Ishikawa (cell line): ENCODE data around the gene TRHDE.

Experiments used
- CEBPB ChIP-seq: IDR thresholded peaks from 2 replicates; pipeline ENCODE4 v1.6.1; 2012
- CREB1 ChIP-seq: IDR thresholded peaks from 2 replicates; pipeline ENCODE4 v1.6.1; 2012; ENCODE audit warnings: low read depth
- EP300 ChIP-seq: IDR thresholded peaks from 2 replicates; pipeline ENCODE4 v1.6.1; 2012; ENCODE audit warnings: borderline replicate concordance
- FOXM1 ChIP-seq: IDR thresholded peaks from 2 replicates; pipeline ENCODE4 v1.6.1; 2012; ENCODE audit warnings: low read depth, borderline replicate concordance
- NFIC ChIP-seq: IDR thresholded peaks from 2 replicates; pipeline ENCODE4 v1.6.1; 2012
- RAD21 ChIP-seq: IDR thresholded peaks from 2 replicates; pipeline ENCODE4 v1.6.1; 2012; ENCODE audit warnings: low read depth
- TAF1 ChIP-seq: IDR thresholded peaks from 2 replicates; pipeline ENCODE4 v1.6.1; 2012; ENCODE audit warnings: low read depth, mild to moderate bottlenecking
- YY1 ChIP-seq: IDR thresholded peaks from 2 replicates; pipeline ENCODE4 v1.6.1; 2012; ENCODE audit warnings: low read depth
- TF ChIP-seq, protein P1 (sequence below): IDR thresholded peaks from 2 replicates; pipeline ENCODE4 v1.6.1; 2012

DNA sequence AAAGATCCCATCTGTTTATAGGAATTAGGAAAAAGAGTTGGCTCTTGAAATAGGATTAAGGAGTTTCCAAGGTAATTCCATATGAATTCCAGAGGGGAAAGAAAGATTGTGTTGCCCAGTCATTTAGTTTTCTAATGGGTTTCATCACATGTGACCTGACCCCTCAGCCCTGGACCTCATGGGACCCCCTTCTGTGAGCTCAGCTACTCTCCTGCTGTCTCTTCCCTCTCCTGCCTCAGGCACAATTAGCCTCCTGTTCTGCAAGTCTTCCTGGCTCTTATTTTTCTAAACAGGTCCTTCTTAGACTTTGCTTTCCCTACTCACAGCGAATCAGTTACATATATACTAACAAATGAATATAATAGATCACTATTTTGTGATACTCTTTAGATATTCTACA is 237.7 kb downstream of the TRHDE start:
- no peak for TF ChIP-seq YY1
- no peak for TF ChIP-seq RAD21
- TF ChIP-seq TAF1, result no peak
- TF ChIP-seq FOXM1, result no peak
- no peak for TF ChIP-seq CEBPB
- no peak for TF ChIP-seq NFIC
- TF ChIP-seq CREB1, result no peak
- TF ChIP-seq, protein P1, sequence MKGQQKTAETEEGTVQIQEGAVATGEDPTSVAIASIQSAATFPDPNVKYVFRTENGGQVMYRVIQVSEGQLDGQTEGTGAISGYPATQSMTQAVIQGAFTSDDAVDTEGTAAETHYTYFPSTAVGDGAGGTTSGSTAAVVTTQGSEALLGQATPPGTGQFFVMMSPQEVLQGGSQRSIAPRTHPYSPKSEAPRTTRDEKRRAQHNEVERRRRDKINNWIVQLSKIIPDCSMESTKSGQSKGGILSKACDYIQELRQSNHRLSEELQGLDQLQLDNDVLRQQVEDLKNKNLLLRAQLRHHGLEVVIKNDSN, result no peak
- no peak for TF ChIP-seq EP300
